Hepatocyte (in vitro differentiated cells): Measurements from ENCODE around the gene S100A16. TPM values are rescaled to one million over a fixed set of nuclear protein-coding genes. Genes with fewer than 3 reads are reported as not detected.

Experiments
- DNase-seq: peaks from one replicate; pipeline ENCODE4 v3.0.0-alpha.2; 2016; ENCODE audit warnings: low spot score
- H2AFZ ChIP-seq: fragments of 200-600 bp; sonication (generic); 2 replicates; pipeline ENCODE4 v1.6.0; 2016; ENCODE audit warnings: antibody characterized with exemption, mild to moderate bottlenecking
- H3K27ac ChIP-seq: fragments of 200-600 bp; sonication (generic); 2 replicates; pipeline ENCODE4 v1.5.1; 2016; ENCODE audit warnings: mild to moderate bottlenecking
- H3K27me3 ChIP-seq: fragments of 200-600 bp; sonication (generic); 2 replicates; pipeline ENCODE4 v1.6.1; 2016
- H3K36me3 ChIP-seq: fragments of 200-600 bp; sonication (generic); replicated peaks from 2 replicates; pipeline ENCODE4 v1.5.1; 2016; ENCODE audit warnings: low read depth; ENCODE audit not compliant: insufficient read depth
- H3K4me1 ChIP-seq: fragments of 200-600 bp; sonication (generic); 2 replicates; pipeline ENCODE4 v1.5.1; 2016; ENCODE audit warnings: mild to moderate bottlenecking, moderate library complexity; ENCODE audit not compliant: insufficient read depth
- H3K4me2 ChIP-seq: fragments of 200-600 bp; sonication (generic); 2 replicates; pipeline ENCODE4 v1.6.0; 2016
- H3K4me3 ChIP-seq: fragments of 200-600 bp; sonication (generic); 2 replicates; pipeline ENCODE4 v1.5.1; 2016; ENCODE audit warnings: mild to moderate bottlenecking
- H3K79me2 ChIP-seq: fragments of 200-600 bp; sonication (generic); 2 replicates; pipeline ENCODE4 v1.6.0; 2017; ENCODE audit warnings: mild to moderate bottlenecking
- H3K9me2 ChIP-seq: fragments of 200-600 bp; sonication (generic); replicated peaks from 2 replicates; pipeline ENCODE4 v1.6.0; 2017; ENCODE audit warnings: mild to moderate bottlenecking; ENCODE audit not compliant: insufficient read depth
- H3K9me3 ChIP-seq: fragments of 200-600 bp; sonication (generic); 2 replicates; pipeline ENCODE4 v1.5.1; 2016; ENCODE audit warnings: low read depth, mild to moderate bottlenecking
- H4K20me1 ChIP-seq: fragments of 200-600 bp; sonication (generic); 2 replicates; pipeline ENCODE4 v1.6.0; 2016; ENCODE audit warnings: mild to moderate bottlenecking; ENCODE audit not compliant: insufficient read depth, poor library complexity, severe bottlenecking
- EZH2 ChIP-seq: fragments of 200-600 bp; sonication (generic); IDR thresholded peaks from 2 replicates; pipeline ENCODE4 v1.6.1; 2016; ENCODE audit warnings: antibody characterized with exemption, mild to moderate bottlenecking, borderline replicate concordance
- EZH2phosphoT487 ChIP-seq: fragments of 200-600 bp; sonication (generic); IDR thresholded peaks from one replicate; pipeline ENCODE4 v1.6.1; 2018; ENCODE audit warnings: antibody characterized with exemption, mild to moderate bottlenecking, low read depth, moderate library complexity; ENCODE audit not compliant: unreplicated experiment, severe bottlenecking
- WGBS: methylation state at CpG from one replicate; pipeline ENCODE4 v1.1.6; 2016; ENCODE audit warnings: low lambda C conversion rate; ENCODE audit errors: missing lambda C conversion rate; 5-methylcytosine and 5-hydroxymethylcytosine counted together
- polyA plus RNA-seq: library from polyadenylated mRNA; unstranded; fragments of >200 nt; fragmentation: Nextera tagmentation; extraction: Ambion mirVana; gene quantifications from 2 replicates; pipeline ENCODE4 v1.2.1, GENCODE V29; 2016
- total RNA-seq: library from RNA; depleted of rRNA; stranded (reverse); fragments of >200 nt; gene quantifications from 2 replicates; pipeline ENCODE4 v1.2.3, GENCODE V29; 2014
- TF ChIP-seq, protein P1 (sequence below): fragments of 200-600 bp; sonication (generic); IDR thresholded peaks from 2 replicates; pipeline ENCODE4 v1.5.1; 2016; ENCODE audit warnings: antibody characterized with exemption, mild to moderate bottlenecking; ENCODE audit not compliant: poor library complexity

The S100A16 gene
- total and polyA plus RNA-seq, 2 experiments from 2014 or later = 103 to 155 TPM

DNA sequence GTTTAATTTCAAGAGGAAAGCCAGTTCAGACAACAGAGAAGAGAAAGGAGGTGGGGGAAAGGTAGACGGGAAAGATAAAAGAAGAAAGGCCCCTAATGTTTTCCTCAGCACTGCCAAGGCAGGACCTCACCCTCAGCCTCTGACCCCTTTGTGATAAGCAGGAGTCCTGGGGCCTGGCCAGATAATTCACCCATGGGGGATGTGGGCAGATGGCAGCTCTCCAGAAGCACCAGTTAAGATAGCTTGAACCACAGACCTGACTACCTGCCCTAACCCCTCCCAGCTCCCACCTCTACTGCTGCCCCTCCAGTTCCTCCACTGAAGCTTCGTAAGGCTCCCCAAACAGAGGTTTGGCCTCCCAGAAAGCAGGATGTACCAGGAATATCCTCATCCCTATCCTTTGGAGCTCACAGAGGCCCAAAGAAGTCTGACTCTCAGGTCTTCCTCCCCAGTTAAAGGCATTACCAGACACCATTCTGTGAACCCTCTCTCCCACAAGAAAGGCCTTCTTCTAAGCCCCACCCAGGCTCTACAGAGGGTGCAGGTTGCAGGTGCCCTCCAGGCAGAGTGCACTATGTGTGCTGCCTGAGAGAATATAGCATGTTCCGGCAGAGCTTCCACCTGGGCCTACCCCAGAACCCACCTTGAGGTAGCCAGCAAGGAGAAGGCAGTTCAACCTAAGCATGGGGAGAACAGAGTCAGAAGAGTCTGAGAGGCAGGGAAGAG is 36.4 kb upstream of the S100A16 start:
- peak; percentile 11 for DNase-seq
- H3K9me2 ChIP-seq = no peaks in the 10 kb centered on the region
- H3K9me3 ChIP-seq = no peaks in the 10 kb centered on the region
- H3K4me2 ChIP-seq = no peak overlapping the region
- no peaks in the 10 kb centered on the region for H4K20me1 ChIP-seq
- H3K4me1 ChIP-seq = peaks cover 7% of the 10 kb centered on the region
- no peaks in the 10 kb centered on the region for H3K27me3 ChIP-seq
- H3K4me3 ChIP-seq = no peak overlapping the region
- no peak overlapping the region for H2AFZ ChIP-seq
- H3K36me3 ChIP-seq = peaks cover 8% of the 10 kb centered on the region
- no peak overlapping the region for H3K27ac ChIP-seq
- H3K79me2 ChIP-seq = peaks cover 3% of the 10 kb centered on the region
- 63% methylated on average over 3 of the region's 3 CpGs for WGBS
- TF ChIP-seq, protein P1, sequence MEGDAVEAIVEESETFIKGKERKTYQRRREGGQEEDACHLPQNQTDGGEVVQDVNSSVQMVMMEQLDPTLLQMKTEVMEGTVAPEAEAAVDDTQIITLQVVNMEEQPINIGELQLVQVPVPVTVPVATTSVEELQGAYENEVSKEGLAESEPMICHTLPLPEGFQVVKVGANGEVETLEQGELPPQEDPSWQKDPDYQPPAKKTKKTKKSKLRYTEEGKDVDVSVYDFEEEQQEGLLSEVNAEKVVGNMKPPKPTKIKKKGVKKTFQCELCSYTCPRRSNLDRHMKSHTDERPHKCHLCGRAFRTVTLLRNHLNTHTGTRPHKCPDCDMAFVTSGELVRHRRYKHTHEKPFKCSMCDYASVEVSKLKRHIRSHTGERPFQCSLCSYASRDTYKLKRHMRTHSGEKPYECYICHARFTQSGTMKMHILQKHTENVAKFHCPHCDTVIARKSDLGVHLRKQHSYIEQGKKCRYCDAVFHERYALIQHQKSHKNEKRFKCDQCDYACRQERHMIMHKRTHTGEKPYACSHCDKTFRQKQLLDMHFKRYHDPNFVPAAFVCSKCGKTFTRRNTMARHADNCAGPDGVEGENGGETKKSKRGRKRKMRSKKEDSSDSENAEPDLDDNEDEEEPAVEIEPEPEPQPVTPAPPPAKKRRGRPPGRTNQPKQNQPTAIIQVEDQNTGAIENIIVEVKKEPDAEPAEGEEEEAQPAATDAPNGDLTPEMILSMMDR = no peak
- TF ChIP-seq EZH2 (no peak), EZH2phosphoT487 (no peak)

DNA sequence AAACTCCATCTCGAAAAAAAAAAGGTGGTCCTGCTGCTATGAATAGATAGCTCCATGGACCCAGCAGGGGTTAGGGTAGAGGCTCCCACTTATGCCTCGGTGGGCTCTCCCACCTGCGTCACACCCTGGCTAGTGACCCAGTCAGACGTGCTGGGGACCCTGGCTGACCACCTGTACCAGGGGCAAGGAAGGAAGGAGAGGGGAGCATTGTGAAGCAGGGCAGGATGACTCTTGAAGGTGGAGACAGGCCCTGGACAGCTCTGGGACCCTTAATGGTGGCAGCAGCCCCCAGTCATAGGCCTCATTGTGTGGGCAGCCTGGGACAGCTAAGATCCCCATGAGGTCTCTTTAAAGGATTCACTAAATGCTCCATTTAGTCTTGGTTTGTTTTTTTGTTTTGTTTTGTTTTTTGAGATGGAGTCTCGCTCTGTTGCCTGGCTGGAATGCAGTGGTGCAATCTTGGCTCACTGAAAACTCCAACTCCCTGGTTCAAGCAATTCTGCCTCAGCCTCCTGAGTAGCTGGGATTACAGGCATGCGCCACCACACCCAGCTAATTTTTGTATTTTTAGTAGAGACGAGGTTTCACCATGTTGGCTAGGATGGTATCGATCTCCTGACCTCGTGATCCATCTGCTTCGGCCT is 35.2 kb upstream of the S100A16 start:
- 92% methylated on average over 10 of the region's 10 CpGs for WGBS
- H3K4me3 ChIP-seq = no peak overlapping the region
- no peaks in the 10 kb centered on the region for H3K27me3 ChIP-seq
- TF ChIP-seq EZH2 = no peak
- no peak for TF ChIP-seq EZH2phosphoT487
- TF ChIP-seq, protein P1 = no peak
- H3K27ac ChIP-seq = no peak overlapping the region
- no peak for DNase-seq
- no peak overlapping the region for H3K4me2 ChIP-seq
- H4K20me1 ChIP-seq = peaks cover under 1% of the 10 kb centered on the region
- H2AFZ ChIP-seq = no peak overlapping the region
- peaks cover 8% of the 10 kb centered on the region for H3K36me3 ChIP-seq
- no peaks in the 10 kb centered on the region for H3K9me2 ChIP-seq
- H3K9me3 ChIP-seq = no peaks in the 10 kb centered on the region
- H3K79me2 ChIP-seq = peaks cover 3% of the 10 kb centered on the region
- peaks cover 7% of the 10 kb centered on the region for H3K4me1 ChIP-seq

GRCh38 chr1:153647346-153647714 is 34.4 kb upstream of the S100A16 start:
- Histone ChIP-seq H3K4me1 (peaks cover 7% of the 10 kb centered on the region), H3K9me3 (no peaks in the 10 kb centered on the region), H4K20me1 (peaks cover 4% of the 10 kb centered on the region), H3K27me3 (no peaks in the 10 kb centered on the region), H3K79me2 (peaks cover 11% of the 10 kb centered on the region), H3K4me2 (no peak overlapping the region), H2AFZ (no peak overlapping the region), H3K27ac (no peak overlapping the region), H3K9me2 (no peaks in the 10 kb centered on the region), H3K4me3 (no peak overlapping the region), H3K36me3 (peaks cover 8% of the 10 kb centered on the region)
- TF ChIP-seq EZH2 = no peak
- TF ChIP-seq EZH2phosphoT487 = no peak
- TF ChIP-seq, protein P1 = no peak
- no peak for DNase-seq
- WGBS = 69% methylated on average over 2 of the region's 2 CpGs
